ENCODE measurements around the gene KCNIP4. TPM values are rescaled to one million over a fixed set of nuclear protein-coding genes. Genes with fewer than 3 reads are reported as not detected.

KCNIP4 gene
- total RNA-seq, 3 donors from 2014 or later (not counting 1 experiment from before 2014, with no cell fraction given) = not detected

DNA sequence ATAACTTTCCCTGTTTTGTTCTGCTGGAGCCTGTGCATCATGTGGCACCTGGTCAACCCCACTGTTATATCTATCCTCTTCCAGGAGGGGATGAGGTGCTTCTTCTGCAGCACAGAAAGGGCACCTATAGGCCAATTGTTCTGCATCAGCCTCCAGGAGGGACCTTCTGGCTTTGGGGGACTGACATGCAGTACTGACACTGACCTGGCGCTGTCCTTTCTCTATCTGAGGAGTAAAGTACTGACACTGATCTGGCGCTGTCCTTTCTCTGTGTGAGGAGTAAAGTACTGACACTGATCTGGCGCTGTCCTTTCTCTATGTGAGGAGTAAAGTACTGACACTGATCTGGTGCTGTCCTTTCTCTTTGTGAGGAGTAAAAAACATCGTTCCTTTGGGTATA is 749.9 kb downstream of the KCNIP4 start:
- TF ChIP-seq, protein P1, sequence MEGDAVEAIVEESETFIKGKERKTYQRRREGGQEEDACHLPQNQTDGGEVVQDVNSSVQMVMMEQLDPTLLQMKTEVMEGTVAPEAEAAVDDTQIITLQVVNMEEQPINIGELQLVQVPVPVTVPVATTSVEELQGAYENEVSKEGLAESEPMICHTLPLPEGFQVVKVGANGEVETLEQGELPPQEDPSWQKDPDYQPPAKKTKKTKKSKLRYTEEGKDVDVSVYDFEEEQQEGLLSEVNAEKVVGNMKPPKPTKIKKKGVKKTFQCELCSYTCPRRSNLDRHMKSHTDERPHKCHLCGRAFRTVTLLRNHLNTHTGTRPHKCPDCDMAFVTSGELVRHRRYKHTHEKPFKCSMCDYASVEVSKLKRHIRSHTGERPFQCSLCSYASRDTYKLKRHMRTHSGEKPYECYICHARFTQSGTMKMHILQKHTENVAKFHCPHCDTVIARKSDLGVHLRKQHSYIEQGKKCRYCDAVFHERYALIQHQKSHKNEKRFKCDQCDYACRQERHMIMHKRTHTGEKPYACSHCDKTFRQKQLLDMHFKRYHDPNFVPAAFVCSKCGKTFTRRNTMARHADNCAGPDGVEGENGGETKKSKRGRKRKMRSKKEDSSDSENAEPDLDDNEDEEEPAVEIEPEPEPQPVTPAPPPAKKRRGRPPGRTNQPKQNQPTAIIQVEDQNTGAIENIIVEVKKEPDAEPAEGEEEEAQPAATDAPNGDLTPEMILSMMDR (IDR thresholded peaks at IDR 0.05) = no peak
- H3K27me3 Mint-ChIP-seq (ENCODE audit: low read depth in 2 of 2) = peaks cover 4 to 10% of the 10 kb centered on the region in 2 donors
- H3K27ac ChIP-seq (ENCODE audit: low read length) = no peak overlapping the region
- ATAC-seq = no peak
- no peak overlapping the region for H3K4me3 Mint-ChIP-seq
- WGBS (ENCODE audit: insufficient coverage) = 91% methylated on average over 4 of the region's 4 CpGs
- H3K27ac Mint-ChIP-seq = no peak overlapping the region
- no peak for DNase-seq
- no peaks in the 10 kb centered on the region for H3K9me3 ChIP-seq (ENCODE audit: control insufficient read depth, insufficient read depth, low read length)
- no peaks in the 10 kb centered on the region for H3K36me3 ChIP-seq (ENCODE audit: control insufficient read depth, insufficient read depth, low read length)
- H3K4me1 ChIP-seq (ENCODE audit: control insufficient read depth, insufficient read depth, low read length) = no peaks in the 10 kb centered on the region
- intact Hi-C loops (cut with micrococcal nuclease) = no loop called here
- H3K9me3 Mint-ChIP-seq = no peaks in the 10 kb centered on the region
- no peaks in the 10 kb centered on the region for H3K4me1 Mint-ChIP-seq
- no peaks in the 10 kb centered on the region for H3K27me3 ChIP-seq (ENCODE audit: control insufficient read depth, insufficient read depth, low read length)
- H3K36me3 Mint-ChIP-seq = no peaks in the 10 kb centered on the region
- H3K4me3 ChIP-seq (ENCODE audit: low read length) = no peak overlapping the region

DNA sequence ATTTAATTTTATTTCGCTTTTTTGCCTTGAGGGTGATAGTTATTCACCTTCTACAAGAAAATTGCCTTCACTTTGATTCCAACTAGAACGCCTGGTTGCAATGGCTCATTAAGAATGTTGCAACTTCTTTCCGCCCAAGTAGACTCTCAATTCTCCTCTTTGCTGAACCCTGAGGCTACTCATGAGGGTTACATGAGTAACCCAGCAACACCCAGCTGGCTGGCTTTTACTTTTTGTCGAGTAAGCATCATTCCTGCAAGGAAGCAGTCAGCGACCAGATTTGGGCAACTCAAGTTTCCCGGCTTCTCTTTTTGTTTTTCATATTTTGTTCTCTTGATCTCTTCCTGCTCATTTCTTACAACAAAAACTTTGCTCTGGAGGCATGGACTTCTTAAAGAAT is 752.9 kb downstream of the KCNIP4 start:
- Histone ChIP-seq H3K27me3 (ENCODE audit: control insufficient read depth, insufficient read depth, low read length) (no peaks in the 10 kb centered on the region), H3K4me3 (ENCODE audit: low read length) (no peak overlapping the region), H3K4me1 (ENCODE audit: control insufficient read depth, insufficient read depth, low read length) (no peaks in the 10 kb centered on the region), H3K9me3 (ENCODE audit: control insufficient read depth, insufficient read depth, low read length) (no peaks in the 10 kb centered on the region), H3K27ac (ENCODE audit: low read length) (no peak overlapping the region), H3K36me3 (ENCODE audit: control insufficient read depth, insufficient read depth, low read length) (no peaks in the 10 kb centered on the region)
- ATAC-seq = no peak
- TF ChIP-seq, protein P1 (IDR thresholded peaks at IDR 0.05) = no peak
- Mint-ChIP-seq H3K36me3 (no peaks in the 10 kb centered on the region), H3K9me3 (no peaks in the 10 kb centered on the region), H3K4me3 (no peak overlapping the region), H3K4me1 (no peaks in the 10 kb centered on the region), H3K27me3 (ENCODE audit: low read depth in 2 of 2) (peaks cover 4 to 10% of the 10 kb centered on the region in 2 donors), H3K27ac (no peak overlapping the region)
- DNase-seq = no peak
- intact Hi-C loops (cut with micrococcal nuclease) = no loop called here
- 75% methylated on average over 5 of the region's 6 CpGs for WGBS (ENCODE audit: insufficient coverage)

DNA sequence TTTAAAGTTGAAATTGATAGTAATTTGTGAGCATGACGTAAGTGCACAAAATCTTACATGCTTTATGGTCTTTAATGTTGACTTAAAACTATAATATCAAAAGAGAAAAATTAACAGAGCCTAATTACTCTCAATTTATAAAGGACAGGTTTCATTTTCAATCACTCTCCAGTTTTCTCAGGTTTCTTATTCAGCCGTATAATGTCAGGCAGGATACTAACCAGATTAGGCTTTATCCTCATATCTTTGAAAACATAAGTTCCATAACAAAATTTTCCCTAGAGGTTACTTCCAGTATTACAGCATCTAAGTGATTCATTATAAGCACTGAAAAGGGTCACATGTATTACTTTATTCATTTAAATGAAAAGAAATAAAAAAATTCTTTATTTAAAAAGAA is 756.2 kb downstream of the KCNIP4 start:
- H3K4me1 ChIP-seq (ENCODE audit: control insufficient read depth, insufficient read depth, low read length) = no peaks in the 10 kb centered on the region
- no peak for DNase-seq
- Mint-ChIP-seq H3K36me3 (no peaks in the 10 kb centered on the region), H3K27ac (no peak overlapping the region), H3K27me3 (ENCODE audit: low read depth in 2 of 2) (peaks cover 0 to 10% of the 10 kb centered on the region in 2 donors), H3K4me3 (no peak overlapping the region), H3K9me3 (no peaks in the 10 kb centered on the region), H3K4me1 (no peaks in the 10 kb centered on the region)
- H3K4me3 ChIP-seq (ENCODE audit: low read length) = no peak overlapping the region
- H3K36me3 ChIP-seq (ENCODE audit: control insufficient read depth, insufficient read depth, low read length) = no peaks in the 10 kb centered on the region
- TF ChIP-seq, protein P1 (IDR thresholded peaks at IDR 0.05) = no peak
- H3K9me3 ChIP-seq (ENCODE audit: control insufficient read depth, insufficient read depth, low read length) = no peaks in the 10 kb centered on the region
- intact Hi-C loops (cut with micrococcal nuclease) = no loop called here
- no peaks in the 10 kb centered on the region for H3K27me3 ChIP-seq (ENCODE audit: control insufficient read depth, insufficient read depth, low read length)
- no peak overlapping the region for H3K27ac ChIP-seq (ENCODE audit: low read length)
- no peak for ATAC-seq
- WGBS (ENCODE audit: insufficient coverage) = 92% methylated on average over 1 of the region's 2 CpGs

DNA sequence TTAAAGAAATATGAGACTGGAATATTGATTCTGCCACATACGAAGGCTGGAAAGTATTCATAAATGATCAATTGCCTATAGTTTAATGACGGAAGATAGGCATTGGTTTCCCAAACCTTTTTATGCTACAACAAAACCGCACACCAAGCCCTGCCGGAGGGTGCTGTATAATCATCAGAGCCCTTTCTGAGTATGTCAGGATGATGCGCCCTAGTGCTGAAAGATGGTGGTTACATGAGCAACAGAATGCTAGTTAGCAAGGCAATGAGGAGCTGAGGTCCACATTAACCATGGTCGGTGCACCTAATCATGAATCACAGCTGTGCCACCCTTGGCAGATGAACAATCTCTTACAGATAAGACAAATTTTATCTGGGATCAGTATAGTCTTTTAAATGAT is 757.3 kb downstream of the KCNIP4 start:
- H3K27ac ChIP-seq (ENCODE audit: low read length) = no peak overlapping the region
- H3K36me3 ChIP-seq (ENCODE audit: control insufficient read depth, insufficient read depth, low read length) = no peaks in the 10 kb centered on the region
- intact Hi-C loops (cut with micrococcal nuclease) = no loop called here
- ATAC-seq (no peak), DNase-seq (no peak)
- WGBS (ENCODE audit: insufficient coverage) = 89% methylated on average over 6 of the region's 6 CpGs
- H3K36me3 Mint-ChIP-seq = no peaks in the 10 kb centered on the region
- no peaks in the 10 kb centered on the region for H3K4me1 ChIP-seq (ENCODE audit: control insufficient read depth, insufficient read depth, low read length)
- H3K4me1 Mint-ChIP-seq = no peaks in the 10 kb centered on the region
- H3K4me3 Mint-ChIP-seq = no peak overlapping the region
- no peak overlapping the region for H3K27ac Mint-ChIP-seq
- TF ChIP-seq, protein P1 (IDR thresholded peaks at IDR 0.05) = no peak
- H3K9me3 Mint-ChIP-seq = no peaks in the 10 kb centered on the region
- H3K4me3 ChIP-seq (ENCODE audit: low read length) = no peak overlapping the region
- H3K9me3 ChIP-seq (ENCODE audit: control insufficient read depth, insufficient read depth, low read length) = no peaks in the 10 kb centered on the region
- peaks cover 0 to 3% of the 10 kb centered on the region in 2 donors for H3K27me3 Mint-ChIP-seq (ENCODE audit: low read depth in 2 of 2)
- no peaks in the 10 kb centered on the region for H3K27me3 ChIP-seq (ENCODE audit: control insufficient read depth, insufficient read depth, low read length)
